NOMO-1 (cell line): ENCODE data around the gene PRR33.
A peak's percentile ranks its signal among the peaks of the same experiment; 100 is the strongest.

Experiments
- DNase-seq, 2 experiments: peaks; one replicate each; lab custom pipeline; 2025; ENCODE audit not compliant: unreplicated experiment in 2 of 2; lab: John Stamatoyannopoulos, UW

Gene PRR33

GRCh38 chr11:1839924-1840779, 51.5 kb downstream of the PRR33 start:
- peak; percentile 92 to 93 for DNase-seq

DNA sequence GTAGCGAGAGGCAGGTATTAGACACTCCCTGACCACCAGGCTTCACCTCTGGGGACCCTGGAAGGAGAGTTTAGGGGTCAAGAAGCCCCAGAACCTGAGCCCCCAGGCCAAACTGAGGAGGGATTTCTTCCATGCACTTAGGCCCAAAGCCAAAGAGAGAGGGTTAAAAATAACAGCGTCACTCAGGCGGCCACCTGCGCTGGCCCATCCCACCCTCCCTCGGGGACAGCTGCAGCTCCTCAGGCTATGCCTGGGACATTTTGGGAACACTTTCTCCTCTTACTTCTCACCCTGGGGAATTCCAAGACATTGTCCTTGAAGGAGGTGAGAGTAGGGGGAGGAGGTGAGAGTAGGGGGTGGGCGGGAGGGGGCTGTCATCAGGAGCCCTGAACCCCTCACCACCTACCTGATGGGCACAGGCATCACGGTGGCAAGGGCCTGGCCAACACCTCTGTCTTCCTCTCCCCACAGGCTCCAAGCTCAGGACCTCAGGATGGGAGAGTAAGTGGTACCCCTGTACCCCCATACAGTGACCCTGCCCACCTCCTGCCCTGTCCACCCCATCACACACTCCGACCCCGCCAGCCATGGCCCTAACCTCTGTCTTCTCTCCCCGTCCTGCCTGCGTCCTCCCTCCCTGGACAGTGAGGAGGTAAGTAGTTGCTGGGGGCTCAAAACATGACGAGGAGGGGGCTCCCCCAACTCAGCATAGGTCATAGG, 52.3 kb downstream of the PRR33 start:
- DNase-seq = no peak

DNA sequence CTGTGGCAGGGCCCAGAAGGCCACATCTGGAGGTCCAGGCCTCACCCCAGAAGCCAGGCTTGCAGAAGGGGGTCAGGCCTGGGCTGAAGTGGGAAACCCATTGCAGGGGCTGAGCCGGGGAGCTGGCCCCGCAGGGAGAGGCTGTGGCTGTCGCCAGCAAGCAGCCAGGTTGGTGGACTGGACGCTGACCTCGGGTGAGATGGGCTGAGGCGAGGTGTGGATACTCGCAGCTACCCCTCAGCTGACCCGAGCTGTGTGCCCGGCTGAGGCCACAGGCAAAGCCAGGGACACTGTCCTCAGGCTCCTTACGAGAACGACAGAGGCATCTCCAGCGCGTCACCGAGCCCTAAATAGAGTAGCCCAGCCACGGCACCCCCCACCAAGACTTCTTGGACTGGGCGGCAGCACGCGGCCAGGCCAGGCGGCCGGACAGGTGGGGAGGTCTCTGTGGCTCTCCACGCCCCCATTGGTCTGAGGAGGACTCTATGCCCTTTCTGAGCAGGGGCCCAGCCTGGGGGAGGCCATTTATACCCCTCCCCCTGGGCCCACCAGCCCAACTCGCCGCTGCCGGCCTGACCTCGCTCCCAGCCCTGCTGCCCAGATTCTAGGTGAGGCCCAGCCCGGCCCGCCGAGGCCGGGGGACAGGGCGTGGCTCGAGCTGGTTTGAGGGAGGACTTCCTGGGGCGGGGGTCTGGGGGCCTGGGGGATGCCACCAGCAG, 53.1 kb downstream of the PRR33 start, which contains the start of gene TNNI2:
Gene TNNI2 (plus strand): TSS at position 556 of the 719 bp plus-strand sequence. CDS start 716 bp downstream, outside the sequence.
- DNase-seq = no peak
